ENCODE results near the gene PTGER2. TPM values are rescaled to one million over a fixed set of nuclear protein-coding genes. Genes with fewer than 3 reads are reported as not detected.
A peak's percentile ranks its signal among the peaks of the same experiment; 100 is the strongest.

Gene PTGER2
- total and polyA plus RNA-seq, 2 donors (not counting 1 experiment from before 2014, with no cell fraction given), result 15.9 to 38.8 TPM

GRCh38 chr14:52354242-52354641 is 40.1 kb downstream of the PTGER2 start:
- Histone ChIP-seq H3K4me1 (ENCODE audit: control insufficient read depth, extremely low read depth, insufficient read depth, low read length) (peaks cover 30% of the 10 kb centered on the region), H2AFZ (ENCODE audit: low read length) (no peak overlapping the region), H3K79me2 (ENCODE audit: control insufficient read depth, insufficient read depth, low read length) (no peaks in the 10 kb centered on the region), H3K27me3 (ENCODE audit: control insufficient read depth, insufficient read depth, low read length) (no peaks in the 10 kb centered on the region), H3K9me3 (ENCODE audit: control insufficient read depth, insufficient read depth, low read depth, low read length) (no peaks in the 10 kb centered on the region), H3K4me2 (ENCODE audit: extremely low read depth, insufficient read depth, low read length) (no peak overlapping the region), H3K27ac (ENCODE audit: insufficient read depth, low read length) (no peak overlapping the region), H3K9ac (ENCODE audit: insufficient read depth, low read length) (no peak overlapping the region), H4K20me1 (ENCODE audit: control insufficient read depth, extremely low read depth, insufficient read depth, low read length) (no peaks in the 10 kb centered on the region), H3K4me3 (replicated peaks in 1 of 4; ENCODE audit: control extremely low read depth in 1 of 4, insufficient read depth in 1 of 4, low read depth in 3 of 4, low read length in 4 of 4) (no peak overlapping the region), H3K36me3 (ENCODE audit: control insufficient read depth, insufficient read depth, low read length) (no peaks in the 10 kb centered on the region)
- peak; percentile 16 to 53 for DNase-seq (ENCODE audit: low read depth in 2 of 2)
- TF ChIP-seq CTCF (conservative IDR thresholded peaks at IDR 0.05 in 1 of 2, IDR thresholded peaks at IDR 0.05 in 1 of 2; ENCODE audit: low read depth in 1 of 2, low read length in 2 of 2) (no peak), EZH2 (IDR thresholded peaks at IDR 0.05; ENCODE audit: low read length, missing control alignments) (no peak)

- Histone ChIP-seq H3K9me3 (ENCODE audit: control insufficient read depth, insufficient read depth, low read depth, low read length) (no peaks in the 10 kb centered on the region), H3K36me3 (ENCODE audit: control insufficient read depth, insufficient read depth, low read length) (no peaks in the 10 kb centered on the region), H2AFZ (ENCODE audit: low read length) (peak overlapping the region; percentile 38), H3K4me3 (replicated peaks in 1 of 4; ENCODE audit: control extremely low read depth in 1 of 4, insufficient read depth in 1 of 4, low read depth in 3 of 4, low read length in 4 of 4) (peak overlapping the region in 2 of 4 experiments; percentile 9 to 16), H3K79me2 (ENCODE audit: control insufficient read depth, insufficient read depth, low read length) (no peaks in the 10 kb centered on the region), H3K4me2 (ENCODE audit: extremely low read depth, insufficient read depth, low read length) (peak overlapping the region; percentile 95), H3K9ac (ENCODE audit: insufficient read depth, low read length) (no peak overlapping the region), H3K27me3 (ENCODE audit: control insufficient read depth, insufficient read depth, low read length) (no peaks in the 10 kb centered on the region), H3K4me1 (ENCODE audit: control insufficient read depth, extremely low read depth, insufficient read depth, low read length) (peaks cover 28% of the 10 kb centered on the region), H3K27ac (ENCODE audit: insufficient read depth, low read length) (peak overlapping the region; percentile 78), H4K20me1 (ENCODE audit: control insufficient read depth, extremely low read depth, insufficient read depth, low read length) (no peaks in the 10 kb centered on the region)
- no peak for TF ChIP-seq CTCF (conservative IDR thresholded peaks at IDR 0.05 in 1 of 2, IDR thresholded peaks at IDR 0.05 in 1 of 2; ENCODE audit: low read depth in 1 of 2, low read length in 2 of 2)
- no peak for TF ChIP-seq EZH2 (IDR thresholded peaks at IDR 0.05; ENCODE audit: low read length, missing control alignments)
- peak; percentile 94 to 98 for DNase-seq (ENCODE audit: low read depth in 2 of 2)
Measured at GRCh38 chr14:52355016-52355431, 40.9 kb downstream of the PTGER2 start.

- no peaks in the 10 kb centered on the region for H3K9me3 ChIP-seq (ENCODE audit: control insufficient read depth, insufficient read depth, low read depth, low read length)
- H3K27ac ChIP-seq (ENCODE audit: insufficient read depth, low read length), result peak overlapping the region; percentile 71
- no peak for TF ChIP-seq CTCF (conservative IDR thresholded peaks at IDR 0.05 in 1 of 2, IDR thresholded peaks at IDR 0.05 in 1 of 2; ENCODE audit: low read depth in 1 of 2, low read length in 2 of 2)
- no peak for TF ChIP-seq EZH2 (IDR thresholded peaks at IDR 0.05; ENCODE audit: low read length, missing control alignments)
- DNase-seq (ENCODE audit: low read depth in 2 of 2), result no peak
- no peak overlapping the region for H3K4me3 ChIP-seq (replicated peaks in 1 of 4; ENCODE audit: control extremely low read depth in 1 of 4, insufficient read depth in 1 of 4, low read depth in 3 of 4, low read length in 4 of 4)
- H4K20me1 ChIP-seq (ENCODE audit: control insufficient read depth, extremely low read depth, insufficient read depth, low read length), result no peaks in the 10 kb centered on the region
- no peaks in the 10 kb centered on the region for H3K79me2 ChIP-seq (ENCODE audit: control insufficient read depth, insufficient read depth, low read length)
- H3K9ac ChIP-seq (ENCODE audit: insufficient read depth, low read length), result no peak overlapping the region
- peak overlapping the region; percentile 55 for H3K4me2 ChIP-seq (ENCODE audit: extremely low read depth, insufficient read depth, low read length)
- no peak overlapping the region for H2AFZ ChIP-seq (ENCODE audit: low read length)
- H3K4me1 ChIP-seq (ENCODE audit: control insufficient read depth, extremely low read depth, insufficient read depth, low read length), result peaks cover 26% of the 10 kb centered on the region
- H3K27me3 ChIP-seq (ENCODE audit: control insufficient read depth, insufficient read depth, low read length), result no peaks in the 10 kb centered on the region
- H3K36me3 ChIP-seq (ENCODE audit: control insufficient read depth, insufficient read depth, low read length), result no peaks in the 10 kb centered on the region
Measured at GRCh38 chr14:52355526-52355925, 41.4 kb downstream of the PTGER2 start.
